ENCODE results near the gene GRK6.

Gene GRK6

GRCh38 chr5:177454397-177455035 lies 28.0 kb downstream of the GRK6 start:
- DNase-seq (ENCODE audit: low spot score), result peak; percentile 96

DNA sequence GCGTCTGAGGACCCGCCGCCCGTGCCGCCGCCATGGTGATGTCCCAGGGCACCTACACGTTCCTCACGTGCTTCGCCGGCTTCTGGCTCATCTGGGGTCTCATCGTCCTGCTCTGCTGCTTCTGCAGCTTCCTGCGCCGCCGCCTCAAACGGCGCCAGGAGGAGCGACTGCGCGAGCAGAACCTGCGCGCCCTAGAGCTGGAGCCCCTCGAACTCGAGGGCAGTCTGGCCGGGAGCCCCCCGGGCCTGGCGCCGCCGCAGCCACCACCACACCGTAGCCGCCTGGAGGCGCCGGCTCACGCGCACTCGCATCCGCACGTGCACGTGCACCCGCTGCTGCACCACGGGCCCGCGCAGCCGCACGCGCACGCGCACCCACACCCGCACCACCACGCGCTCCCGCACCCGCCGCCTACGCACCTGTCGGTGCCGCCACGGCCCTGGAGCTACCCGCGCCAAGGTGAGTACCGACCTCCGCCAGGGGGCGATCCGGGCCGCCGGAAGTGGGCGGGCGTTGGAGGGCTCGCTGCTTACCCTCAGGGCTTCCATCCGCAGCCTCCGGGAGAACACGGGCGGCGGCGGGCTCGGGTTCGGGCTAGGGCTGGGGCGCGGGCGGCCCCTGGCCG lies 28.7 kb downstream of the GRK6 start:
- DNase-seq (ENCODE audit: low spot score), result peak; percentile 68

- DNase-seq (ENCODE audit: low spot score), result peak; percentile 94
These were observed 29.4 kb downstream of the GRK6 start for GRCh38 chr5:177455661-177456590.

- no peak for DNase-seq (ENCODE audit: low spot score)
These were observed 30.1 kb downstream of the GRK6 start for GRCh38 chr5:177456591-177456964.

- DNase-seq (ENCODE audit: low spot score), result peak; percentile 95
These were observed 30.7 kb downstream of the GRK6 start for GRCh38 chr5:177456976-177457851.

DNA sequence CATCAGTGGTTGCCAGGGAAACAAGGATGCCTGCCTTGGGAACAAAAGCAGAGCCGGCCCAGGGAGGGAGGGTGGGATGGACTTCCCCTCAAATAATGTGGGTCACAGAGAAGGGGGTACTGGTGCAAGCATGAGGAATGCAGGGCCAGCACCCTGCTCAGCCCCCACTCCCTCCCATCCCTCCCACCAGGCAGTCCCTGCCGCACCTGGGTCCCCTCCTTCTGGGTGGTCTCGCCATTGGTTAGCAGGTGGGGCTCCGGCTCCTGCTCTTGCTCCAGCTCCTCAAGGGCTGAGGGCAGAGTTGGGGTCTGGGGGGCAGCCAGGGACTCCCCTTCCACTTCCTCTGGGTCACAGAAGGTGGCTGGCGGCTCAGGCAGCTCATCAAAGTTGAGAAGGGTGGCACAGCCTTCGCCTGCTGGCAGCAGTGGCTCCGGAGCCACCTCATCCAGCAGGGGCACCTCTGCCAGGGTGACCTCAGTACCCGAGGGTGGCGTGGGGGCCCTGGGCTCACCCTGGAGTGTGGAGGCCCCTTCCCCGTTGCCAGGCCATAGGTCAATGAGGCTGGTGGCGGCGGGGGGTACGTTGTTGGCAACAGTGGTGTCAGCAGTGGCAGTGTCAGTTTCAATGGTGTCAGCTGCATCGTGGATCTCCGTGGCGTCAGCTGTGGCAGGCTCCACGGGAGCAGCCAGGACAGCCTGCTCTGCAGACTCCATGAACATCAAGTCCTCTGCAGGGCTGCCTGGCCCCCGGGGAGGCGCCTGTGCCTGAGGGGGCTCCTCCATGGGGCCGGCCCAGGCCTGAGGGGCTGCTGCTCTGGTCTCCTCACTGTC lies 31.6 kb downstream of the GRK6 start:
- DNase-seq (ENCODE audit: low spot score), result no peak

- no peak for DNase-seq (ENCODE audit: low spot score)
These were observed 32.5 kb downstream of the GRK6 start for GRCh38 chr5:177458912-177459350.

- no peak for DNase-seq (ENCODE audit: low spot score)
These were observed 32.9 kb downstream of the GRK6 start for GRCh38 chr5:177459357-177459756.

DNA sequence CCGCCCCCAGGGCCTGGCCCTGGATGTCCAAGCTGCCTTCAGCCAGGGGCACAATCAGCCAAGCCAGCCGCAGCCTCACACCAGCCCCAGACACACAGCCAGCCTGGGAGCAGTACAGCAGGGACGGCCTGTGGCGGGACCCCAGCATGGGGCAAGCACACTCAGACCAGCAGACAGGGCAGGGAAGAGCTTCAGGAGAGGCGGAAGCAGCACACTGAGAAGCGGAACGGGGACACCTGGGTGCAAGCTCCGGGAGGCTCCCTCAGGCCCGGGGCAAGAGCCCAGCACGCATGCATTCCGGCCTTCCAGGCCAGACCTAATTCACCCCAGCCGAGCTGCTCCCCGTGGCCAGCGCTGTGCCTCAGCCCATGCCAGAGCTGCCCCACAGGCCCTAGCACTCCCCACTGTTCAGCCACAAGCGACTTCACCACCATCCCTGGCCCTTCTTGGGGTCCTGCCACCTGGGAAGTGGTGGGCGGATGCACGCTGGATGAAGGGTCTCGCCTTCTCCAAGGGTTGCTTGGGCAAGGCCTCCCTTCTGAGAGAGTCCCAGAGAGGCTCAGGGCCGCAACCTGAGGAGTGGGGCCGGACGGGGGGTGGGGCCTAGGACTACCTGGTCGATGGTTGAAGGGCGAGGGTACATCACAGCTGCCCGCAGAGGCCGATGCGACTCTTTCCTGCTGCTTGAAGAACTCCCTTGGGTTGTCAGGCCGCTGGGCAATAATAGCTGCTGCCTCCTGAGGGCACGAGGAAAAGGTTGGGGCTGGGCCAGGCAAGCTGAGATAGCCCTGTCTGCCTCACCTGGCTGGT lies 33.5 kb downstream of the GRK6 start:
- DNase-seq (ENCODE audit: low spot score), result no peak

DNA sequence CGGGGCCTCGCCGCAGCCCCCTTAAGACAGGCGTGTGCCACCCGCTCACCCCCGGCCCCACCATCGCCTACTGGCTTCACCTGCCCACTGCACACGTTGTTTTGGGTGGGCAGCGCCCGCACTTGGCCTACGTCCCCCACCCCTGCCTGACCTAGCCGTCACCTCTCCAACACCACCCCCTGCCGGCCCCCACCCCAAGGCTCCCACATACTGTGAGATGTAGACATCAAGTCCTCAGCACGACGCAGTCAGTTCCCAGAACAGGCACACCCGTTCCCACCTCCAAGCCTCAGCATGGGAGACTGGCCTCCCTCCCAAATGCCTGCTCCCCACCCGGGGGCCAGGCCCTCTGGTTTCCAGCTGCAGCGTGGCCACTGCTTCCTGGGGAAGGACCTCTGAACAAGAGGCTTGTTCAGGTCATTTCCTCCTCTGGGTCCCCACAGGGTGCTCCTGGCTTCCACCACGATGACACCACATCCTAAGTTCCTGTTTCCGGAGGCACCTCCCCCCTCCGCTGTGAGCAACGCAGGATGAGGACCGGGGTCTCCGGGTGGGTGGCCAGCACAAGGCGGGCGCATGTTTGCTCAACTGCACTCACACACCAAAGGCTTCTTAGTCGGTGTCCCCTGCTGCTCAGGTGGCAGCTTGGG lies 35.7 kb downstream of the GRK6 start:
- no peak for DNase-seq (ENCODE audit: low spot score)

- DNase-seq (ENCODE audit: low spot score), result no peak
These were observed 38.6 kb downstream of the GRK6 start for GRCh38 chr5:177465044-177465443.

- DNase-seq (ENCODE audit: low spot score), result no peak
These were observed 40.4 kb downstream of the GRK6 start for GRCh38 chr5:177466861-177467260.

DNA sequence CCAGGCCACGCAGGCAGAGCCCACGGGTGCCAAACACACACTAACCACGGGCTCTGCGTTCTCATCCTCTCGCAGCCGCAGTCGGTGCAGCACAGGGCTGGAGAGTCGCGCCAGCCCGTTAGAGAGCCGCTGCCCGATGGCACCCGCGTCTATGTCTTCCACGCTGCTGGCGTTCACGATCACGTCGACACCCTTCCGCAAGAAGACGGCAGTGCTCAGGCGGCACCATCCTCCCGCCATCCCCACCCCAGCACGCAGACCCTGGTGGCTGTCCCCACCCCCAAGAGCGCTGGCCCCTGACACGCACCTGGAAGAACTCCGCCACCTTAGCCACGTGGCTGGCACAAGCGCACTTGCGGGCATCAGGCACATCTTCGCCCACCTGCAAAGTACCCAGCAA lies 41.0 kb downstream of the GRK6 start:
- no peak for DNase-seq (ENCODE audit: low spot score)

- DNase-seq (ENCODE audit: low spot score), result no peak
These were observed 41.8 kb downstream of the GRK6 start for GRCh38 chr5:177468329-177468684.

GRCh38 chr5:177468685-177469628 lies 42.5 kb downstream of the GRK6 start:
- peak; percentile 75 for DNase-seq (ENCODE audit: low spot score)

GRCh38 chr5:177469750-177470525 lies 43.5 kb downstream of the GRK6 start:
- no peak for DNase-seq (ENCODE audit: low spot score)

DNA sequence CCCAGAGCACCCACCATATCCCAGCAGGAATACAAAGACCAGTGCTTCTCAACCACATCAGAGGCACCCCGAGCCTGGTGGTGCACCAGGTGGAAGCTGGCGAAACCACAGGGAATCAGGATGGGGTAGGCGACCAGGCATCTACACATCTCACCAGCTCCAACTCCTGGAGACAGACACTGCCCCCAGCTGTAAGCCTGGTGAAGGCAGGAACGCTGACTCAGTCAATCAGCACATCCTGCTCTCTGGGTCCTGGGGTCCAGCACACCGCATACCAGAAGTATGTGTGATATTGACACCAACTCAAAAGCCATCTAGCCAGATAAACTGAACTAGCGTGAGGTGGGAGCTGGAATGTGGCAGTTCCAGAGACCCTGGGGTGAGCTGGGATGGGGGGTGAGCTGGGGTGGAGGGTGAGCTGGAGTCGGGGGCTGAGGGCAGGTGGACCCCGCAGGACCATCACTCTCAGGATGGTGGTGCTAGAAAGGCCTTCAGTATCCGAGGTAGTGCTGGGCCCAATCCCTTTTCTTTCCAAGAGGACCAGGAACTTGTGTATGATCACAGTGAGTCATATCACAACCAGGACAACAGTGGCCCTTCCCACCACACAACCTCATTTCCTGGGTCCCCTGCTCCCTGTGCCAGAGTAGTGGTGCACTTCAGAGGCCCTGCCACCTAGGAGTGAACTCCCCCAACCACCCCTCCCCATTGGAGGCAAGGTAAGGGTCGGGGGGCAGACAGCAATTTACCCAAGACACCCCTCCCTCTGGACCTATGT lies 44.5 kb downstream of the GRK6 start:
- DNase-seq (ENCODE audit: low spot score), result no peak

All from AG20443 (cell line).